ENCODE results near the gene ENDOV.

DNA sequence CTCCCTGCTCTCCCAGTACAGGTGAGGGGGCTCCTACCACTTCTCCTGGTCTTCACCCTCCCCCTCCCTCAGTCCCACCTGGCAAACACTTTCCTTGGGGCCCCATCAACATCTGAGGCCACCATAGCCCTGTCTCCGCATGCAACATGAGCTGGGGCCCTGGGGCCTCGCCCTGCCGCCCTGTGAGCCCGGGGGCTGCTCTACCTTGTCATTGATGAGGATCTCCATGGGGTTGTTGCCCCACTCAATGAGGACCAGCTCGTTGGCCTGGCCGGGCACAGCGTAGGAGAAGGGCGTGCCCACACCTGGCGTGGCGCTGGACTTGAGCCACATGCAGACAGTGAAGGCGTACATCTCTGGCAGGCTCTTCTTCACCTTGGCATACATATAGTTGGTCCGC is 58.0 kb downstream of the ENDOV start:
- TF ChIP-seq, protein P1, sequence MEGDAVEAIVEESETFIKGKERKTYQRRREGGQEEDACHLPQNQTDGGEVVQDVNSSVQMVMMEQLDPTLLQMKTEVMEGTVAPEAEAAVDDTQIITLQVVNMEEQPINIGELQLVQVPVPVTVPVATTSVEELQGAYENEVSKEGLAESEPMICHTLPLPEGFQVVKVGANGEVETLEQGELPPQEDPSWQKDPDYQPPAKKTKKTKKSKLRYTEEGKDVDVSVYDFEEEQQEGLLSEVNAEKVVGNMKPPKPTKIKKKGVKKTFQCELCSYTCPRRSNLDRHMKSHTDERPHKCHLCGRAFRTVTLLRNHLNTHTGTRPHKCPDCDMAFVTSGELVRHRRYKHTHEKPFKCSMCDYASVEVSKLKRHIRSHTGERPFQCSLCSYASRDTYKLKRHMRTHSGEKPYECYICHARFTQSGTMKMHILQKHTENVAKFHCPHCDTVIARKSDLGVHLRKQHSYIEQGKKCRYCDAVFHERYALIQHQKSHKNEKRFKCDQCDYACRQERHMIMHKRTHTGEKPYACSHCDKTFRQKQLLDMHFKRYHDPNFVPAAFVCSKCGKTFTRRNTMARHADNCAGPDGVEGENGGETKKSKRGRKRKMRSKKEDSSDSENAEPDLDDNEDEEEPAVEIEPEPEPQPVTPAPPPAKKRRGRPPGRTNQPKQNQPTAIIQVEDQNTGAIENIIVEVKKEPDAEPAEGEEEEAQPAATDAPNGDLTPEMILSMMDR (conservative IDR thresholded peaks at IDR 0.05; ENCODE audit: low read length): no peak
- TF ChIP-seq EZH2phosphoT487 (IDR thresholded peaks at IDR 0.05; ENCODE audit: borderline replicate concordance): no peak

Data from Loucy (cell line).